CD4-positive, alpha-beta T cell treated with Interleukin-4 for 4 hours (primary cell): Measurements from ENCODE around the gene SMARCE1.
"Not testable (repeated sequence)": the region's sequence is repeated elsewhere in the genome, so short reads cannot be mapped to it uniquely, and the experiment has no call there.

Source experiments
- DNase-seq: peaks from one replicate; pipeline ENCODE4 v3.0.0-alpha.2; 2020

Gene SMARCE1

GRCh38 chr17:40608061-40608581, 39.5 kb downstream of the SMARCE1 start:
- peak; percentile 95 for DNase-seq

GRCh38 chr17:40607641-40608040, 40.0 kb downstream of the SMARCE1 start:
- peak; percentile 78 for DNase-seq

- no peak for DNase-seq
Measured at GRCh38 chr17:40606548-40607353, 40.9 kb downstream of the SMARCE1 start.

- DNase-seq = peak; percentile 93
Measured at GRCh38 chr17:40605306-40605705, 42.3 kb downstream of the SMARCE1 start.

GRCh38 chr17:40604327-40605080, 43.1 kb downstream of the SMARCE1 start:
- no peak for DNase-seq

- DNase-seq = peak; percentile 92
Measured at GRCh38 chr17:40602445-40603443, 44.9 kb downstream of the SMARCE1 start.

GRCh38 chr17:40600486-40601046, 47.1 kb downstream of the SMARCE1 start:
- DNase-seq = no peak

- DNase-seq = no peak
Measured at GRCh38 chr17:40599468-40599763, 48.2 kb downstream of the SMARCE1 start.

GRCh38 chr17:40598619-40599467, 48.8 kb downstream of the SMARCE1 start:
- DNase-seq = peak; percentile 87

- no peak for DNase-seq
Measured at GRCh38 chr17:40598301-40598618, 49.4 kb downstream of the SMARCE1 start.

- DNase-seq = no peak
Measured at GRCh38 chr17:40597556-40598300, 49.9 kb downstream of the SMARCE1 start.

GRCh38 chr17:40597156-40597555, 50.5 kb downstream of the SMARCE1 start:
- no peak for DNase-seq

GRCh38 chr17:40596261-40596919, 51.2 kb downstream of the SMARCE1 start:
- peak; percentile 59 for DNase-seq

- DNase-seq = no peak
Measured at GRCh38 chr17:40590742-40591141, 56.9 kb downstream of the SMARCE1 start.

- no peak for DNase-seq
Measured at GRCh38 chr17:40588552-40588951, 59.1 kb downstream of the SMARCE1 start.

GRCh38 chr17:40586264-40586663, 61.4 kb downstream of the SMARCE1 start:
- not testable (repeated sequence) for DNase-seq

GRCh38 chr17:40584950-40585349, 62.7 kb downstream of the SMARCE1 start:
- not testable (repeated sequence) for DNase-seq

- peak; percentile 75 for DNase-seq
Measured at GRCh38 chr17:40582328-40582901, 65.2 kb downstream of the SMARCE1 start.

GRCh38 chr17:40580140-40580539, 67.5 kb downstream of the SMARCE1 start:
- no peak for DNase-seq

- no peak for DNase-seq
Measured at GRCh38 chr17:40579471-40579870, 68.1 kb downstream of the SMARCE1 start.
